D341Med (cell line): Measurements from ENCODE around the gene RALA.
"Not testable (repeated sequence)": the region's sequence is repeated elsewhere in the genome, so short reads cannot be mapped to it uniquely, and the experiment has no call there.

Source experiments
- DNase-seq: peaks from one replicate; pipeline ENCODE4 v3.0.0; 2012; ENCODE audit warnings: low spot score

RALA gene

DNA sequence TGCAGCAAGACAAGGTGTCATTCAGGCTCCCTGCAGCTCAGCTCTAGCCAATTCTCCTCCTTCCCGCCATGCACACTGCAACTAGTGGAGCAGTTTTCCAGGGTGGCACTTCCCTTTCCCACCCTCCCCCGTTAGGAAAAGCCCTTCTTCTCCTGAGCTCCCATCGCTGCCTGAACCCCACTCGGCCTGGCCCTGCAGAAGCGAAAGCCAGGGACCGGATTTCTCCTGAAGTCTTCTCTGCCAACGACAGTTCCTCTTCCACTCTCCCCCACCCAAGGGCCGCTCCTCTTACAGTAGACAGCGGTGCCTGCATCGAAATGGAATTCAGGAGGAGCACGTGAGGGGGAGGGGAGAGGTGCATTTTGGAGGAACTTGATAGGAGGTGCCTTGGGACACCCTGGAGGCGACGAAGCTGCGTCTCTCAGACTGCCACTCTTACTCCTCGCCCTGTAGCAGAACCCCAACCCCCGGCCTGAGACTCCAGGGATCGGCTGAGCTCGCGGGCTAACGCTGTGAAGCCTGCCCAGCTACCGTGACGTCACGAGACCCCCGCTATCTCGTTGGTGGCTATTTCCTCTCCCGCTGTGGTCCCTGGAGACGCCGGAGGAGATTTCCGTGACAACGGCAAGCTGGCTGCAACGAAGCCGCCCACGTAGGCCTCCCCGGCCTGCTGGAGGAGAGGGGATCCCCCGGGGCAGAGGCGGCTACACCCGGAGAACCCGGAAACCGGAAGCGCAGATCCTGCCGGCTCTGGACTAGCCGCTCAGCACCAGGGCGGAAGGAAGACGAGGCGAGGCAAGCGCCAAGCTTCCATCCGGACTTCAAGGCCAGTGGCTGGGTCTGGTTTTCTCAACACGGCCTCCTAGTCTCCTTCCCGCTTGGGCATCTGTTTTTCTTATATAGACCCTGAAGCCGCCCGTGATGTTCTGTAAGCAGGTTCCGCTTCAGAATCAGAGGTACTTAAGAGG, 109.7 kb downstream of the RALA start:
- DNase-seq, result peak; percentile 96

- DNase-seq, result no peak
Measured at GRCh38 chr7:39733881-39734632, 110.7 kb downstream of the RALA start.

GRCh38 chr7:39734633-39735004, 111.2 kb downstream of the RALA start:
- DNase-seq, result no peak

- peak; percentile 43 for DNase-seq
Measured at GRCh38 chr7:39735903-39736302, 112.5 kb downstream of the RALA start.

DNA sequence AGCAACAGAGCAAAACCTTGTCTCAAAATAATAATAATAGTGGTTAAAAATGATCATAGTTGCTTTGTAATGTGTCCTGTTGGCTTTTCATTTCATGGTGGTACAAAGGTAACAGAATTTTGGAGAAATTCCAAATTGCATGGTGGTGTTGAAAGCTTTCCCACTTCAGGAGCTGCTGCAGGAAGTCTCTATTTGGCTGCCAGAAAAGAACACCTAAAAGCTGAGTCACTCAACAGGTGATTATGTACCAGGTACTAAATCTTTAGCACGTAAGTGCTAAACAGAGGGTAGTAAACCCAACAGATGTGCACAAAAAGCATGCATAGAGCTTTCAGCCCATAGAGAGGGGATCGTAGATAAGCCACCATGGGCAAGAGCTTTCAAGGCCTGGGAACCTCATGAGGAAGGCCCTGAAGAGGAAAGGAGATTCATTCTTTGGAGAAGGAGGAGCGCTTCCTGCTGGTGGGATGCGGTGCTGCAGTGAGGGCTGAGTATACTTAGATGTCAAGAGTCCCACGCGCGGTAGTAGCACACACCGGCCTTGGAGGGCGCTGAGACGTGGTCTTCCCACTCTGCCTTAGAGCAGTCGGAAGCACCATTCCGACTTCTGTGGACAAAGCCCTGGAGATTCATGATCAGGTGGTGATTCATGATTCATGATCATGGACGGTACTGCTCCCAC, 118.7 kb downstream of the RALA start:
- DNase-seq, result peak; percentile 76

- no peak for DNase-seq
Measured at GRCh38 chr7:39744620-39745019, 121.2 kb downstream of the RALA start.

DNA sequence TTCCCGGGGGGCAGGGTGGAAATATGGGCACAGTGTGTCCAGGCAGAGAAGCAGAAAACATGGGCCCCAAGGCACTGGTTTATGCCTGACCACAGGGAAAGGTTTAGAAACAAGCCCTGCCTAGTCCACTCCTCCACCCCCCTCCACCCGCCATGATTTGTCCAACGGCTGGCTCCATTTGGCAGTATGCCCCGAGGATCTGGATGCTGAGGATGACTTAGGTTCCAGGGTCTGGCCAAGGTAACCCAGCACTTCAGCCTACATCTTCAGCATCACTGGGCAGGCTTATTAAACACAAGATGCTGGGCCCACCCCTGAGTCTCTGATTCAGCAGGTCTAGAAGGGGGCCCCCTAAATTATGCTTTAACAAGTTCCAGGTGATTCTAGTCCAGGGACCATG, 121.9 kb downstream of the RALA start:
- DNase-seq, result no peak

DNA sequence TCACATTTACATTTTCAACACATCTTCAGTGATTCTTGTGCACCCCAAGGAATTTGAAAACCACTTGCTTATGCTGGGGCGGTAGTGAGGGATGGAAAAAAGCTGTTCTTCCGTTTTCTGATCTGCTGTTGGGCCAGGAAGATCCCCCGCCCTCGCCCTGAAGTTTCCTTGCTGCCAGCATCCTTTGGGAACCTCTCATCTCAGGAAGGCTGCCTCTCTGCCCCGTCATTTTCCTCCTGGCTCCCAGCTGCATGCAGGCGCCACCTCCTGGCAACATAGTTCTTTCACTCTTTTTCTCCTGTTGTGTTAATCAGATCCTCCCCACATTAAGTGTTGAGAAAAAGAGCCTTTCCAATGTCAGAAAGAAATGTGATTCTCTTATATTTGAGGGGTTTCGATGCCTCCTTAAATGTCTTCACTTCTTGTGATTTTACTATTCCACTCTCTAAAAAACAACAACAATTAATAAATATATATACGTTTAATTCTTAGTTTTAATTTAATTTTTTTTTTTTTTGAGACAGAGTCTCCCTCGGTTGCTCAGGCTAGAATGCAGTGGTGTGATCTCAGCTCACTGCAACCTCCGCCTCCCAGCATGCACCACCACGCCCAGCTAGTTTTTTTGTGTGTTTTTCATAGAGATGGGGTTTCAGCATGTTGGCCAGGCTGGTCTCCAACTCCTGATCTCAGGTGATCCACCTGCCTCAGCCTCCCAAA, 122.9 kb downstream of the RALA start:
- peak; percentile 87 for DNase-seq

DNA sequence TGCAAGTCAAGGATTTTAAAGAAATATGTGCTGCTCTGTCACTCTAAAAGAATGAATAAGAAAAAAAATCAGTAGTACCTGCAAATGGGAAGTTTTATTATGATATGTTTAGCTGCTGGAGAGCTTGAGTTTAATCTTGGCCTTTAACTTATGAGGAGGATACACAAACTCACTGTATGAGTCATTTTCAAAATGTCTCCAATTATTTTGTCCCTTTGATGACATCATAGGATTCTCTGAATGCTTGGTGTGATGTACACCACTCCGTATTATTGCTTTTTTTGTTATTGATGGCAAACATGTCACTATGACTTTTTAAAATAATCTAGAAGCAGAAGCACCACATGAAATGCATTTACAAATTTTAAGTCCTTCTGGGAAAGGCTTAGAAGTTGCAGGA, 125.8 kb downstream of the RALA start:
- DNase-seq, result no peak

DNA sequence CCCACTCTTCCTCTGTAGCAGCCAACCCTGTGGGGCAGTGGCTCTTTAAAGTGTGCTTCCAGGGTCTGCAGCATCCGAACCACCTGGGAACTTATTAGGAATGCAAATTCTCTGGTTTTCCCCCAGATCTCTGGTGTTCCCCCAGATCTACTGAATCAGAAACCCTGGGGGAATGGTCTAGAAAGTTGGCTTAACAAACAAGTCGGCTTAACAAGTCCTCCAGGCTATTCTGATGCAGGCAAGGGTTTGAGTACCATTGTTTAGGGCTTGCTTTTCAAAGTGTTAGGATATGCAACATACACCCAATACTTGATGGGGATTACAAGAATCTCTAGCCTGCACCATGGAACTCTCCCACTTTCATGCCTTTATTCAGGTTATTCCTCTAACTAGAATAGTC, 126.3 kb downstream of the RALA start:
- no peak for DNase-seq

- DNase-seq, result no peak
Measured at GRCh38 chr7:39750253-39751077, 127.1 kb downstream of the RALA start.

- not testable (repeated sequence) for DNase-seq
Measured at GRCh38 chr7:39753237-39753636, 129.9 kb downstream of the RALA start.

DNA sequence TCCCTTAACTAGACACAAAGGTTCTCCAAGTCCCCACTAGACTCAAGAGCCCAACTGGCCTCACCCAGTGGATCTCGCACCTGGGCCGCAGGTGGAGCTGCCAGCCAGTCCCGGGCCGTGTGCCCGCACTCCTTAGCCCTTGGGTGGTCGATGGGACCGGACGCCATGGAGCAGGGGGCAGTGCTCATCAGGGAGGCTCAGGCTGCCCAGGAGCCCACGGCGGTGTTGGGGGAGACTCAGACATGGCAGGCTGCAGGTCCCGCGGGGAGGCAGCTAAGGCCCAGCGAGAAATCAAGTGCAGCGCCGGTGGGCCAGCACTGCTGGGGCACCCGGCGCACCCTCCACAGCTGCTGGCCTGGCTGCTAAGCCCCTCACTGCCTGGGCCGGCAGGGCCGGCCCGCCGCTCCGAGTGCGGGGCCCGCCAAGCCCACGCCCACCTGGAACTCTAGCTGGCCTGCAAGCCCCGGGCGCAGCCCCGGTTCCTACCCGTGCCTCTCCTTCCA, 130.5 kb downstream of the RALA start:
- no peak for DNase-seq

- no peak for DNase-seq
Measured at GRCh38 chr7:39754326-39755120, 131.2 kb downstream of the RALA start.

GRCh38 chr7:39757604-39758003, 134.2 kb downstream of the RALA start:
- DNase-seq, result no peak
